Breast epithelium (tissue), 4 donors: Measurements from ENCODE around the gene FYN. TPM values are rescaled to one million over a fixed set of nuclear protein-coding genes. Genes with fewer than 3 reads are reported as not detected.

Experiments used
- DNase-seq, 2 donors: peaks; one replicate each; pipeline ENCODE4 v3.0.0-alpha.2; 2019; ENCODE audit warnings: low spot score in 2 of 2
- H3K27ac ChIP-seq, 2 donors: fragments of 200-600 bp; sonication (generic) in 1 of 2; one replicate each; pipeline ENCODE4 v1.5.1; 2016 to 2019; ENCODE audit warnings: mild to moderate bottlenecking in 1 of 2
- H3K27me3 ChIP-seq, 2 donors: fragments of 200-600 bp; sonication (generic) in 1 of 2; one replicate each; pipeline versions ENCODE4 v1.5.1 to v1.6.0; 2017 to 2019; ENCODE audit warnings: control low read depth in 1 of 2, mild to moderate bottlenecking in 1 of 2
- H3K36me3 ChIP-seq: fragments of 200-600 bp; one replicate; pipeline ENCODE4 v1.5.1; 2019
- H3K4me1 ChIP-seq, 2 donors: fragments of 200-600 bp; sonication (generic); one replicate each; pipeline ENCODE4 v1.5.1; 2016 to 2019; ENCODE audit warnings: control low read depth in 1 of 2
- H3K4me3 ChIP-seq, 3 donors: fragments of 200-600 bp; sonication (generic); 1 replicate in 2 of 3; 2 replicates in 1 of 3; pipeline ENCODE4 v1.5.1; 2016 to 2019; ENCODE audit warnings: mild to moderate bottlenecking in 3 of 3, moderate library complexity in 2 of 3
- H3K9me3 ChIP-seq, 2 donors: fragments of 200-600 bp; sonication (generic) in 1 of 2; one replicate each; pipeline ENCODE4 v1.5.1; 2016 to 2019; ENCODE audit warnings: control low read depth in 1 of 2
- CTCF ChIP-seq, 3 donors: fragments of 450-650 bp; IDR thresholded peaks; one replicate each; pipeline ENCODE4 v1.5.1; 2016 to 2017; ENCODE audit warnings: antibody characterized with exemption in 3 of 3, mild to moderate bottlenecking in 3 of 3, moderate library complexity in 3 of 3
- POLR2A ChIP-seq: fragments of 450-650 bp; IDR thresholded peaks from one replicate; pipeline ENCODE4 v1.6.1; 2016; ENCODE audit warnings: antibody characterized with exemption, mild to moderate bottlenecking, moderate library complexity
- POLR2AphosphoS5 ChIP-seq, 3 donors: sonication (generic); formaldehyde crosslinking; IDR thresholded peaks; one replicate each; pipeline ENCODE4 v1.6.1; 2017; ENCODE audit warnings: antibody characterized with exemption in 3 of 3
- intact Hi-C: fragments of 100-400 bp; cut with DNase I; formaldehyde crosslinking; loops from one replicate; pipeline ENCODE4 v1.15.1; 2023; ENCODE audit warnings: low total_unique reads
- total RNA-seq, 3 donors: library from RNA; depleted of rRNA; stranded (reverse); fragments of >200 nt; gene quantifications; one replicate each; pipeline ENCODE4 v1.1.0, GENCODE V29; 2016

Gene FYN
- total RNA-seq, 3 donors from 2014 or later, result 44.8 to 209 (median 111) TPM

- no peaks in the 10 kb centered on the region for H3K36me3 ChIP-seq
Observed at GRCh38 chr6:111703723-111704122, 169.5 kb downstream of the FYN start.

GRCh38 chr6:111702268-111702667, 171.0 kb downstream of the FYN start:
- Histone ChIP-seq H3K4me1 (no peaks in the 10 kb centered on the region), H3K36me3 (no peaks in the 10 kb centered on the region), H3K27ac (no peak overlapping the region), H3K4me3 (no peak overlapping the region), H3K9me3 (no peaks in the 10 kb centered on the region), H3K27me3 (no peaks in the 10 kb centered on the region)
- DNase-seq, result no peak
- intact Hi-C loops, result no loop called here
- TF ChIP-seq POLR2AphosphoS5 (IDR thresholded peaks at IDR 0.05) (no peak), POLR2A (no peak), CTCF (IDR thresholded peaks at IDR 0.05) (no peak)

More at GRCh38 chr6:111703723-111704122, 169.5 kb downstream of the FYN start:
- TF ChIP-seq POLR2A (no peak), CTCF (IDR thresholded peaks at IDR 0.05) (no peak), POLR2AphosphoS5 (IDR thresholded peaks at IDR 0.05) (no peak)
- H3K27me3 ChIP-seq, result no peaks in the 10 kb centered on the region
- H3K9me3 ChIP-seq, result no peaks in the 10 kb centered on the region
- intact Hi-C loops, result no loop called here
- H3K27ac ChIP-seq, result no peak overlapping the region
- no peak overlapping the region for H3K4me3 ChIP-seq
- H3K4me1 ChIP-seq, result no peaks in the 10 kb centered on the region
- DNase-seq, result no peak

GRCh38 chr6:111701146-111701545, 172.1 kb downstream of the FYN start:
- DNase-seq, result no peak
- H3K27ac ChIP-seq, result no peak overlapping the region
- no peak overlapping the region for H3K4me3 ChIP-seq
- no peaks in the 10 kb centered on the region for H3K9me3 ChIP-seq
- H3K27me3 ChIP-seq, result no peaks in the 10 kb centered on the region
- no peaks in the 10 kb centered on the region for H3K36me3 ChIP-seq
- TF ChIP-seq POLR2A (no peak), CTCF (IDR thresholded peaks at IDR 0.05) (no peak), POLR2AphosphoS5 (IDR thresholded peaks at IDR 0.05) (no peak)
- intact Hi-C loops, result no loop called here
- no peaks in the 10 kb centered on the region for H3K4me1 ChIP-seq

GRCh38 chr6:111700135-111700690, 173.0 kb downstream of the FYN start:
- Histone ChIP-seq H3K4me3 (no peak overlapping the region), H3K27ac (no peak overlapping the region), H3K9me3 (no peaks in the 10 kb centered on the region), H3K4me1 (no peaks in the 10 kb centered on the region), H3K36me3 (no peaks in the 10 kb centered on the region), H3K27me3 (no peaks in the 10 kb centered on the region)
- intact Hi-C loops, result no loop called here
- DNase-seq, result no peak
- no peak for TF ChIP-seq CTCF (IDR thresholded peaks at IDR 0.05)
- TF ChIP-seq POLR2AphosphoS5 (IDR thresholded peaks at IDR 0.05), result no peak
- TF ChIP-seq POLR2A, result no peak

GRCh38 chr6:111699123-111699522, 174.1 kb downstream of the FYN start:
- Histone ChIP-seq H3K27me3 (no peaks in the 10 kb centered on the region), H3K4me3 (no peak overlapping the region), H3K36me3 (no peaks in the 10 kb centered on the region), H3K4me1 (no peaks in the 10 kb centered on the region), H3K9me3 (no peaks in the 10 kb centered on the region), H3K27ac (no peak overlapping the region)
- no peak for TF ChIP-seq CTCF (IDR thresholded peaks at IDR 0.05)
- TF ChIP-seq POLR2A, result no peak
- no peak for TF ChIP-seq POLR2AphosphoS5 (IDR thresholded peaks at IDR 0.05)
- DNase-seq, result no peak
- intact Hi-C loops, result no loop called here
